ENCODE data around the gene DEK. TPM values are rescaled to one million over a fixed set of nuclear protein-coding genes. Genes with fewer than 3 reads are reported as not detected.
A peak's percentile ranks its signal among the peaks of the same experiment; 100 is the strongest.

The DEK gene
- total and polyA plus RNA-seq, 2 donors (not counting 1 experiment from before 2014, with no cell fraction given) = 13.6 to 114 TPM

- DNase-seq = no peak
- no peaks in the 10 kb centered on the region for H3K27me3 Mint-ChIP-seq
- H3K27me3 ChIP-seq (replicated peaks in 1 of 4; ENCODE audit: control extremely low read depth in 1 of 4, control insufficient read depth in 3 of 4, insufficient read depth in 4 of 4, low read length in 3 of 4) = no peaks in the 10 kb centered on the region
- peaks cover 4 to 33% of the 10 kb centered on the region in 2 experiments for H3K36me3 ChIP-seq (replicated peaks in 1 of 2; ENCODE audit: control extremely low read depth in 1 of 2, control insufficient read depth in 1 of 2, extremely low read depth in 1 of 2, insufficient read depth in 2 of 2, low read length in 1 of 2)
- no peaks in the 10 kb centered on the region for H3K9me3 Mint-ChIP-seq (ENCODE audit: insufficient read depth)
- H3K9me3 ChIP-seq (ENCODE audit: control extremely low read depth in 1 of 3, control insufficient read depth in 2 of 3, insufficient read depth in 1 of 3, low read length in 2 of 3) = no peaks in the 10 kb centered on the region
- no peak overlapping the region for H3K9ac ChIP-seq (ENCODE audit: low read length)
- no peak overlapping the region for H3K27ac ChIP-seq (ENCODE audit: low read length in 2 of 2)
- H3K27ac Mint-ChIP-seq = no peak overlapping the region
- H3K4me2 ChIP-seq (replicated peaks; ENCODE audit: low read depth, low read length, poor library complexity, severe bottlenecking) = no peak overlapping the region
- peaks cover 33% of the 10 kb centered on the region for H3K4me1 Mint-ChIP-seq
- ChIA-PET CTCF (interaction anchor here (0.6 kb wide), 1 partner anchor 275 kb away, joined by 3 read pairs; no protein-coding TSS in a partner anchor), POLR2A (no interaction called here)
- intact Hi-C loops (cut with micrococcal nuclease) = no loop called here
- H4K20me1 ChIP-seq (ENCODE audit: control insufficient read depth, insufficient read depth, low read length, poor library complexity, severe bottlenecking) = no peaks in the 10 kb centered on the region
- no peak for ATAC-seq (ENCODE audit: low read depth)
- no peak for TF ChIP-seq EZH2 (IDR thresholded peaks at IDR 0.05; ENCODE audit: borderline replicate concordance, insufficient read depth, low read depth, low read length, poor library complexity, severe bottlenecking)
- TF ChIP-seq, protein P1, sequence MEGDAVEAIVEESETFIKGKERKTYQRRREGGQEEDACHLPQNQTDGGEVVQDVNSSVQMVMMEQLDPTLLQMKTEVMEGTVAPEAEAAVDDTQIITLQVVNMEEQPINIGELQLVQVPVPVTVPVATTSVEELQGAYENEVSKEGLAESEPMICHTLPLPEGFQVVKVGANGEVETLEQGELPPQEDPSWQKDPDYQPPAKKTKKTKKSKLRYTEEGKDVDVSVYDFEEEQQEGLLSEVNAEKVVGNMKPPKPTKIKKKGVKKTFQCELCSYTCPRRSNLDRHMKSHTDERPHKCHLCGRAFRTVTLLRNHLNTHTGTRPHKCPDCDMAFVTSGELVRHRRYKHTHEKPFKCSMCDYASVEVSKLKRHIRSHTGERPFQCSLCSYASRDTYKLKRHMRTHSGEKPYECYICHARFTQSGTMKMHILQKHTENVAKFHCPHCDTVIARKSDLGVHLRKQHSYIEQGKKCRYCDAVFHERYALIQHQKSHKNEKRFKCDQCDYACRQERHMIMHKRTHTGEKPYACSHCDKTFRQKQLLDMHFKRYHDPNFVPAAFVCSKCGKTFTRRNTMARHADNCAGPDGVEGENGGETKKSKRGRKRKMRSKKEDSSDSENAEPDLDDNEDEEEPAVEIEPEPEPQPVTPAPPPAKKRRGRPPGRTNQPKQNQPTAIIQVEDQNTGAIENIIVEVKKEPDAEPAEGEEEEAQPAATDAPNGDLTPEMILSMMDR (IDR thresholded peaks at IDR 0.05) = no peak
- no peaks in the 10 kb centered on the region for H3K79me2 ChIP-seq (ENCODE audit: control insufficient read depth, insufficient read depth, low read length)
- no peak overlapping the region for H2AFZ ChIP-seq (ENCODE audit: insufficient read depth, low read depth, low read length, poor library complexity, severe bottlenecking)
- H3K4me1 ChIP-seq (ENCODE audit: control insufficient read depth in 2 of 2, insufficient read depth in 2 of 2, low read length in 2 of 2) = peaks cover 17 to 22% of the 10 kb centered on the region in 2 donors
- no peak overlapping the region for H3K4me3 ChIP-seq (ENCODE audit: control extremely low read depth in 1 of 5, extremely low read depth in 1 of 5, insufficient read depth in 1 of 5, low read depth in 2 of 5, low read length in 4 of 5)
- 100% methylated on average over 1 of the region's 9 CpGs for WGBS (ENCODE audit: insufficient coverage)
- no peak overlapping the region for H3K4me3 Mint-ChIP-seq
Measured at GRCh38 chr6:18213439-18213838, 50.9 kb downstream of the DEK start.

- intact Hi-C loops (cut with micrococcal nuclease) = no loop called here
Measured at GRCh38 chr6:18212231-18212630, 52.1 kb downstream of the DEK start.

More at GRCh38 chr6:18212231-18212630, 52.1 kb downstream of the DEK start:
- ChIA-PET CTCF (no interaction called here), POLR2A (no interaction called here)
- H4K20me1 ChIP-seq (ENCODE audit: control insufficient read depth, insufficient read depth, low read length, poor library complexity, severe bottlenecking) = no peaks in the 10 kb centered on the region
- H3K4me3 Mint-ChIP-seq = no peak overlapping the region
- H3K79me2 ChIP-seq (ENCODE audit: control insufficient read depth, insufficient read depth, low read length) = no peaks in the 10 kb centered on the region
- H3K4me3 ChIP-seq (ENCODE audit: control extremely low read depth in 1 of 5, extremely low read depth in 1 of 5, insufficient read depth in 1 of 5, low read depth in 2 of 5, low read length in 4 of 5) = no peak overlapping the region
- H3K9ac ChIP-seq (ENCODE audit: low read length) = no peak overlapping the region
- H3K27ac Mint-ChIP-seq = peak overlapping the region; percentile 10
- H2AFZ ChIP-seq (ENCODE audit: insufficient read depth, low read depth, low read length, poor library complexity, severe bottlenecking) = no peak overlapping the region
- H3K4me1 ChIP-seq (ENCODE audit: control insufficient read depth in 2 of 2, insufficient read depth in 2 of 2, low read length in 2 of 2) = peaks cover 17 to 22% of the 10 kb centered on the region in 2 donors
- no peak for DNase-seq
- H3K36me3 ChIP-seq (replicated peaks in 1 of 2; ENCODE audit: control extremely low read depth in 1 of 2, control insufficient read depth in 1 of 2, extremely low read depth in 1 of 2, insufficient read depth in 2 of 2, low read length in 1 of 2) = peaks cover 1 to 38% of the 10 kb centered on the region in 2 experiments
- H3K9me3 Mint-ChIP-seq (ENCODE audit: insufficient read depth) = no peaks in the 10 kb centered on the region
- H3K27me3 ChIP-seq (replicated peaks in 1 of 4; ENCODE audit: control extremely low read depth in 1 of 4, control insufficient read depth in 3 of 4, insufficient read depth in 4 of 4, low read length in 3 of 4) = no peaks in the 10 kb centered on the region
- H3K4me2 ChIP-seq (replicated peaks; ENCODE audit: low read depth, low read length, poor library complexity, severe bottlenecking) = no peak overlapping the region
- H3K9me3 ChIP-seq (ENCODE audit: control extremely low read depth in 1 of 3, control insufficient read depth in 2 of 3, insufficient read depth in 1 of 3, low read length in 2 of 3) = no peaks in the 10 kb centered on the region
- 83% methylated on average over 2 of the region's 4 CpGs for WGBS (ENCODE audit: insufficient coverage)
- H3K27me3 Mint-ChIP-seq = no peaks in the 10 kb centered on the region
- TF ChIP-seq, protein P1 (IDR thresholded peaks at IDR 0.05) = no peak
- TF ChIP-seq EZH2 (IDR thresholded peaks at IDR 0.05; ENCODE audit: borderline replicate concordance, insufficient read depth, low read depth, low read length, poor library complexity, severe bottlenecking) = no peak
- peaks cover 33% of the 10 kb centered on the region for H3K4me1 Mint-ChIP-seq
- ATAC-seq (ENCODE audit: low read depth) = no peak
- no peak overlapping the region for H3K27ac ChIP-seq (ENCODE audit: low read length in 2 of 2)
